SU-DHL-6 (cell line): ENCODE data around the gene ISG20L2.

Experiments used
- EZH2phosphoT487 ChIP-seq: fragments of 200-600 bp; sonication (generic), shearing (Covaris generic); conservative IDR thresholded peaks from 2 replicates; pipeline ENCODE4 v1.6.1; 2018; ENCODE audit warnings: mild to moderate bottlenecking, antibody characterized with exemption, low read length, moderate library complexity, mixed read lengths
- TF ChIP-seq, protein P1 (sequence below): fragments of 200-600 bp; sonication (generic); IDR thresholded peaks from one replicate; pipeline ENCODE4 v1.5.1; 2017; ENCODE audit warnings: antibody characterized with exemption, mild to moderate bottlenecking, low read length, moderate library complexity; ENCODE audit not compliant: insufficient read depth, poor library complexity, severe bottlenecking

DNA sequence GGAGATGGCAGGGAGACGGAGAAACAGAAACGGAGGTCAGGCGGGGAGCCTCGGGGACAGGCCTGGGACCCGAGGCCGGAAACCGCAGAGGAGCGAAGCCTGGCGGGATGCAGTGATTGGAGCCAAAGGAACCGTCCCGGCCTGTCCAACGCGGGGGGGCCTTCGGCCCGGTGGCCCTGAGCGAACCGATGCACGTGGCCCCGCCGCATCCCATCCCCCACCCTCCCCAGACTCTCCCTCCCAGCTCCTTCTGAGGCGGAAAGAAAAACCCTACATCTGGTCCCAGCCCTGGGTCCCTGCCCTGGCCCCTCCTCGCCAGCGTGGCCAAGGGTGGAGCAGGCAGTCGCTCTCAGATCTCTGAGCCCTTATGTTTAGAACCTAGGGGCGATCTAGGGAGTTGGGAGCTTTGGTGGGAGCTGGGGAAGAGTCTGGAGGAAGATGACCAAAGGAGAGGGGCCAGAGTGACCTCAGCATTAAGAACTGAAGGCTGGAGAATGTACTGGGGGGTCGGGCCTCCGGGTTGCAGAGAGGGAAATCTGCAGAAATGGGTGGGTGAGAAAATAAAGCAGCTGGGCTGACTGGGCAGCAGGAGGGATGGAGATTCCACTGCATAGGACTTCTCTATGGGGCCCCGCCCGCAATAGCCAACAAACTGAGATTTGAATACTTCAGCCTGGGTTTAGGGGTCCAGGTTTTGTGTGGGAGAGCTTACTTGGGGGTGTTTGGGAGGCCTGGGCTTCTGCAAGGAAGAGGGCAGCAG lies 21.7 kb downstream of the ISG20L2 start:
- TF ChIP-seq, protein P1, sequence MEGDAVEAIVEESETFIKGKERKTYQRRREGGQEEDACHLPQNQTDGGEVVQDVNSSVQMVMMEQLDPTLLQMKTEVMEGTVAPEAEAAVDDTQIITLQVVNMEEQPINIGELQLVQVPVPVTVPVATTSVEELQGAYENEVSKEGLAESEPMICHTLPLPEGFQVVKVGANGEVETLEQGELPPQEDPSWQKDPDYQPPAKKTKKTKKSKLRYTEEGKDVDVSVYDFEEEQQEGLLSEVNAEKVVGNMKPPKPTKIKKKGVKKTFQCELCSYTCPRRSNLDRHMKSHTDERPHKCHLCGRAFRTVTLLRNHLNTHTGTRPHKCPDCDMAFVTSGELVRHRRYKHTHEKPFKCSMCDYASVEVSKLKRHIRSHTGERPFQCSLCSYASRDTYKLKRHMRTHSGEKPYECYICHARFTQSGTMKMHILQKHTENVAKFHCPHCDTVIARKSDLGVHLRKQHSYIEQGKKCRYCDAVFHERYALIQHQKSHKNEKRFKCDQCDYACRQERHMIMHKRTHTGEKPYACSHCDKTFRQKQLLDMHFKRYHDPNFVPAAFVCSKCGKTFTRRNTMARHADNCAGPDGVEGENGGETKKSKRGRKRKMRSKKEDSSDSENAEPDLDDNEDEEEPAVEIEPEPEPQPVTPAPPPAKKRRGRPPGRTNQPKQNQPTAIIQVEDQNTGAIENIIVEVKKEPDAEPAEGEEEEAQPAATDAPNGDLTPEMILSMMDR: no peak
- TF ChIP-seq EZH2phosphoT487: no peak
